ENCODE data around the gene PSORS1C2. TPM values are rescaled to one million over a fixed set of nuclear protein-coding genes. Genes with fewer than 3 reads are reported as not detected.

PSORS1C2 gene
- total and polyA plus RNA-seq, 2 donors (not counting 3 experiments of a cell fraction or from before 2014, with no cell fraction given), result not detected

GRCh38 chr6:31129130-31129529, 9.7 kb downstream of the PSORS1C2 start:
- no peak overlapping the region for H2AFZ ChIP-seq (ENCODE audit: low read depth, low read length)
- no peak overlapping the region for H3K4me3 ChIP-seq (replicated peaks in 1 of 3; ENCODE audit: insufficient read depth in 1 of 3, low read depth in 1 of 3, low read length in 3 of 3)
- no peaks in the 10 kb centered on the region for H3K36me3 ChIP-seq (ENCODE audit: control insufficient read depth in 2 of 2, extremely low read depth in 1 of 2, insufficient read depth in 2 of 2, low read length in 2 of 2)
- no peak overlapping the region for H3K27ac ChIP-seq (ENCODE audit: insufficient read depth, low read depth, low read length)
- BruUV-seq (replicated peaks), result no TSS peak
- no peaks in the 10 kb centered on the region for H3K9me3 ChIP-seq (replicated peaks; ENCODE audit: control insufficient read depth, insufficient read depth, low read length)
- H3K79me2 ChIP-seq (ENCODE audit: control insufficient read depth, insufficient read depth, low read length), result no peaks in the 10 kb centered on the region
- H3K9me1 ChIP-seq (replicated peaks; ENCODE audit: control insufficient read depth, extremely low read depth, insufficient read depth, low read length), result no peaks in the 10 kb centered on the region
- FAIRE-seq (no peak), DNase-seq (ENCODE audit: low read depth, low spot score) (no peak)
- peaks cover 14% of the 10 kb centered on the region for H3K4me1 ChIP-seq (ENCODE audit: control insufficient read depth, extremely low read depth, insufficient read depth, low read length)
- TF ChIP-seq CTCF (IDR thresholded peaks at IDR 0.05; ENCODE audit: extremely low read depth in 1 of 2, insufficient read depth in 1 of 2, low read depth in 1 of 2, low read length in 2 of 2), result no peak
- no peak for TF ChIP-seq MAX (IDR thresholded peaks at IDR 0.05; ENCODE audit: insufficient read depth, insufficient read length)
- no peak for TF ChIP-seq GATA2 (IDR thresholded peaks at IDR 0.05; ENCODE audit: insufficient read depth, insufficient read length, low read depth, low read length)
- no peak for TF ChIP-seq POLR2A (IDR thresholded peaks at IDR 0.05; ENCODE audit: low read depth, low read length)
- TF ChIP-seq MYC (IDR thresholded peaks at IDR 0.05; ENCODE audit: low read depth, low read length), result no peak
- no peak for TF ChIP-seq FOS (IDR thresholded peaks at IDR 0.05; ENCODE audit: borderline replicate concordance, insufficient read depth, low read length)
- TF ChIP-seq EZH2 (IDR thresholded peaks at IDR 0.05; ENCODE audit: borderline replicate concordance, low read depth, low read length, severe bottlenecking), result no peak
- TF ChIP-seq JUN (IDR thresholded peaks at IDR 0.05; ENCODE audit: borderline replicate concordance, insufficient read depth, insufficient read length, low read depth), result no peak
- TF ChIP-seq POLR2AphosphoS5 (IDR thresholded peaks at IDR 0.05; ENCODE audit: insufficient read depth, low read depth, low read length), result no peak
- no peak overlapping the region for H3K4me2 ChIP-seq (ENCODE audit: insufficient read depth, low read length)
- POLR2A ChIA-PET, result no interaction called here
- H4K20me1 ChIP-seq (replicated peaks; ENCODE audit: control insufficient read depth, extremely low read depth, insufficient read depth, low read length), result no peaks in the 10 kb centered on the region
- dilution Hi-C loops (cut with MboI; ENCODE audit: extremely low pct_ligation_motif_present, low sequenced_read_pairs), result no loop called here
- intact Hi-C loops (cut with micrococcal nuclease), result loop anchor here (2.0 to 5.0 kb wide), 3 partner anchors 34 to 302 kb away; no protein-coding TSS in a partner anchor
- CTCF ChIA-PET, result interaction anchor here (0.9 to 10.6 kb wide), 14 partner anchors 8 to 450 kb away, joined by 3 to 71 read pairs (median 8); partner anchors contain the start of genes PSORS1C1 and VARS2
- peaks cover 3 to 6% of the 10 kb centered on the region in 2 experiments for H3K27me3 ChIP-seq (ENCODE audit: control insufficient read depth in 2 of 2, insufficient read depth in 2 of 2, low read length in 2 of 2)
- no peak overlapping the region for H3K9ac ChIP-seq (replicated peaks; ENCODE audit: extremely low read depth, insufficient read depth, low read length)
